Spleen (tissue), 7 donors: ENCODE results near the gene PTPRO.

Source experiments
- CTCF ChIP-seq, 11 experiments: fragments of 200-600 bp in 7 of 11; fragments of 450-650 bp in 4 of 11; sonication (generic) in 4 of 11; IDR thresholded peaks in 8 of 11; conservative IDR thresholded peaks in 3 of 11; 1 replicate in 7 of 11; 2 replicates in 4 of 11; pipeline versions ENCODE4 v1.4.0 to v1.8.0; 2016 to 2021; ENCODE audit warnings: antibody characterized with exemption in 11 of 11, inconsistent platforms in 4 of 11, mild to moderate bottlenecking in 1 of 11
- POLR2AphosphoS5 ChIP-seq, 3 donors: sonication (generic); formaldehyde crosslinking; IDR thresholded peaks; one replicate each; pipeline ENCODE4 v1.5.1; 2017; ENCODE audit warnings: antibody characterized with exemption in 3 of 3
- donor health status: DM: no; HTN: no; CAD: no; lungs with moderate emphysema.
- donor health status: DM: no; HTN: no; CAD: no.
- donor health status: DM: no; HTN: no; CAD: no.

GRCh38 chr12:15486859-15487258, 164.6 kb downstream of the PTPRO start:
- TF ChIP-seq POLR2AphosphoS5 (IDR thresholded peaks at IDR 0.05) (no peak), CTCF (IDR thresholded peaks at IDR 0.05 in 8 of 11, conservative IDR thresholded peaks at IDR 0.05 in 3 of 11) (no peak)
